DND-41 (cell line): ENCODE measurements around the gene HPCA.

ENCODE experiments used
- ATAC-seq: fragments of 200-7000 bp; cut with Tn5 transposase; 3 replicates; pipeline ENCODE4 v1.9.1; 2021; ENCODE audit warnings: low read depth; ENCODE audit not compliant: insufficient read depth
- DNase-seq: peaks from one replicate; pipeline ENCODE4 v3.0.0-alpha.2; 2020
- H2AFZ ChIP-seq: 2 replicates; pipeline ENCODE4 v1.6.0; 2012; ENCODE audit warnings: low read depth, low read length
- H3K27ac ChIP-seq: 2 replicates; pipeline ENCODE4 v1.5.1; 2012; ENCODE audit warnings: low read length, inconsistent platforms
- H3K27me3 ChIP-seq: fragments of 200-600 bp; sonication (generic); 2 replicates; pipeline ENCODE4 v1.6.0; 2012; ENCODE audit warnings: low read length, mild to moderate bottlenecking, inconsistent platforms; ENCODE audit not compliant: insufficient read depth, poor library complexity
- H3K36me3 ChIP-seq: 2 replicates; pipeline ENCODE4 v1.5.1; 2012; ENCODE audit warnings: low read length, inconsistent platforms; ENCODE audit not compliant: insufficient read depth
- H3K4me1 ChIP-seq: 2 replicates; pipeline ENCODE4 v1.5.1; 2012; ENCODE audit warnings: mild to moderate bottlenecking, low read length; ENCODE audit not compliant: insufficient read depth
- H3K4me2 ChIP-seq: 2 replicates; pipeline ENCODE4 v1.6.0; 2012; ENCODE audit warnings: mild to moderate bottlenecking, moderate library complexity, low read length, inconsistent platforms; ENCODE audit not compliant: insufficient read depth
- H3K4me3 ChIP-seq, 2 experiments: fragments of 200-600 bp in 1 of 2; shearing (Covaris generic) in 1 of 2; 2 replicates each; pipeline ENCODE4 v1.5.1; 2012 to 2016; ENCODE audit warnings: inconsistent platforms in 2 of 2, low read length in 2 of 2, mild to moderate bottlenecking in 2 of 2, low read depth in 1 of 2, moderate library complexity in 1 of 2
- H3K79me2 ChIP-seq: 2 replicates; pipeline ENCODE4 v1.6.0; 2012; ENCODE audit warnings: low read length, inconsistent platforms; ENCODE audit not compliant: insufficient read depth
- H3K9ac ChIP-seq: 2 replicates; pipeline ENCODE4 v1.6.0; 2012; ENCODE audit warnings: low read depth, mild to moderate bottlenecking, inconsistent platforms, low read length, moderate library complexity
- H3K9me3 ChIP-seq: 2 replicates; pipeline ENCODE4 v1.5.1; 2012; ENCODE audit warnings: low read length, moderate library complexity, mild to moderate bottlenecking, inconsistent platforms; ENCODE audit not compliant: insufficient read depth, severe bottlenecking
- H4K20me1 ChIP-seq: 2 replicates; pipeline ENCODE4 v1.6.0; 2012; ENCODE audit warnings: low read length; ENCODE audit not compliant: insufficient read depth
- CTCF ChIP-seq: IDR thresholded peaks from 2 replicates; pipeline ENCODE4 v1.5.1; 2012; ENCODE audit warnings: borderline replicate concordance, low read length, moderate library complexity, mild to moderate bottlenecking; ENCODE audit not compliant: poor library complexity, severe bottlenecking; ENCODE audit errors: extremely low read depth
- EZH2 ChIP-seq: IDR thresholded peaks from 3 replicates; pipeline ENCODE4 v1.6.1; 2012; ENCODE audit warnings: borderline replicate concordance, low read depth, mild to moderate bottlenecking, moderate library complexity, low read length, inconsistent platforms; ENCODE audit not compliant: severe bottlenecking

Gene HPCA

GRCh38 chr1:32883338-32884031 is 2.8 kb upstream of the HPCA start:
- H2AFZ ChIP-seq, result no peak overlapping the region
- no peaks in the 10 kb centered on the region for H3K36me3 ChIP-seq
- no peak overlapping the region for H3K4me3 ChIP-seq
- H3K9me3 ChIP-seq, result no peaks in the 10 kb centered on the region
- H3K9ac ChIP-seq, result no peak overlapping the region
- ATAC-seq (no peak), DNase-seq (no peak)
- no peaks in the 10 kb centered on the region; the same call in 1 of the 2 replicates for H4K20me1 ChIP-seq
- no peaks in the 10 kb centered on the region for H3K27me3 ChIP-seq
- no peak overlapping the region for H3K4me2 ChIP-seq
- TF ChIP-seq EZH2 (no peak), CTCF (no peak)
- H3K79me2 ChIP-seq, result no peaks in the 10 kb centered on the region
- H3K27ac ChIP-seq, result no peak overlapping the region
- no peaks in the 10 kb centered on the region for H3K4me1 ChIP-seq

GRCh38 chr1:32884032-32884372 is 2.3 kb upstream of the HPCA start:
- ATAC-seq, result no peak
- H3K27me3 ChIP-seq, result no peaks in the 10 kb centered on the region
- H3K27ac ChIP-seq, result no peak overlapping the region
- H3K4me2 ChIP-seq, result no peak overlapping the region
- no peaks in the 10 kb centered on the region; the same call in 1 of the 2 replicates for H4K20me1 ChIP-seq
- H3K4me3 ChIP-seq, result no peak overlapping the region
- H3K4me1 ChIP-seq, result no peaks in the 10 kb centered on the region
- no peaks in the 10 kb centered on the region for H3K36me3 ChIP-seq
- H2AFZ ChIP-seq, result no peak overlapping the region
- no peaks in the 10 kb centered on the region for H3K79me2 ChIP-seq
- no peak for DNase-seq
- no peak for TF ChIP-seq EZH2
- no peak for TF ChIP-seq CTCF
- H3K9me3 ChIP-seq, result no peaks in the 10 kb centered on the region
- no peak overlapping the region for H3K9ac ChIP-seq

GRCh38 chr1:32884726-32885125 is 1.6 kb upstream of the HPCA start:
- H2AFZ ChIP-seq, result no peak overlapping the region
- no peaks in the 10 kb centered on the region for H3K36me3 ChIP-seq
- H3K9me3 ChIP-seq, result no peaks in the 10 kb centered on the region
- no peak overlapping the region for H3K27ac ChIP-seq
- no peak overlapping the region for H3K4me2 ChIP-seq
- no peaks in the 10 kb centered on the region for H3K4me1 ChIP-seq
- peak; percentile 24; the same call in 1 of the 3 replicates for ATAC-seq
- no peaks in the 10 kb centered on the region for H3K79me2 ChIP-seq
- H4K20me1 ChIP-seq, result no peaks in the 10 kb centered on the region; the same call in 1 of the 2 replicates
- no peaks in the 10 kb centered on the region for H3K27me3 ChIP-seq
- DNase-seq, result no peak
- TF ChIP-seq CTCF (no peak), EZH2 (no peak)
- H3K4me3 ChIP-seq, result no peak overlapping the region
- no peak overlapping the region for H3K9ac ChIP-seq
